ENCODE measurements around the gene PRDM10.

DNA sequence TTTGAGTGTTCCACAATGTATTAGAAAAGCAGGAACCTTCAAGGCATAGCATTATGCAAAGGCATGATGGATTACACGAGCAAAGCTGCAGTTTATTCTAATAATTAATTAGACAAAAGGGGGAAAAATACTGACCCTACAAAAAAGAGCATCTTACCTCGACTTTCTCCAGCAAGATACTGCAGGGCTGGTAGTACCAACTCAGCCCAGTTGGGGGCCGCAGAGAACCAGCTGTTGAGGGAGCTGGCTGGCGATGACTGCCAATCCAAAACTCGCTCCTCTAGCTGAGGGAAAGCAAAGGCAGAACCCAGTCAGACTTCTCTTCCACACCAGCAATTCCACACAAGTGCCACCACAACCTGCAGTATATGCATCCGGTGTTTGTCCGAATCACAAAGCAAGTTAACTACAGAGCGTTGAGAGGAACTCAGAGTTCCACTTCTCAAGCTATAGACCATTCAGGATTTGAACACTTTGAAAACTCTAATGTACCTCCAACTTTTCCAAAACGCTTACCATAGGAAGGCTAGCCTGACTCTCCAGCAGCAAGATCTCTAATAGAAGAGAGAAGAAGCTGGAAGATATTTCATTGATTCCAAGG, 121.0 kb downstream of the PRDM10 start:
- TF ChIP-seq, protein P1, sequence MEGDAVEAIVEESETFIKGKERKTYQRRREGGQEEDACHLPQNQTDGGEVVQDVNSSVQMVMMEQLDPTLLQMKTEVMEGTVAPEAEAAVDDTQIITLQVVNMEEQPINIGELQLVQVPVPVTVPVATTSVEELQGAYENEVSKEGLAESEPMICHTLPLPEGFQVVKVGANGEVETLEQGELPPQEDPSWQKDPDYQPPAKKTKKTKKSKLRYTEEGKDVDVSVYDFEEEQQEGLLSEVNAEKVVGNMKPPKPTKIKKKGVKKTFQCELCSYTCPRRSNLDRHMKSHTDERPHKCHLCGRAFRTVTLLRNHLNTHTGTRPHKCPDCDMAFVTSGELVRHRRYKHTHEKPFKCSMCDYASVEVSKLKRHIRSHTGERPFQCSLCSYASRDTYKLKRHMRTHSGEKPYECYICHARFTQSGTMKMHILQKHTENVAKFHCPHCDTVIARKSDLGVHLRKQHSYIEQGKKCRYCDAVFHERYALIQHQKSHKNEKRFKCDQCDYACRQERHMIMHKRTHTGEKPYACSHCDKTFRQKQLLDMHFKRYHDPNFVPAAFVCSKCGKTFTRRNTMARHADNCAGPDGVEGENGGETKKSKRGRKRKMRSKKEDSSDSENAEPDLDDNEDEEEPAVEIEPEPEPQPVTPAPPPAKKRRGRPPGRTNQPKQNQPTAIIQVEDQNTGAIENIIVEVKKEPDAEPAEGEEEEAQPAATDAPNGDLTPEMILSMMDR (IDR thresholded peaks at IDR 0.05; ENCODE audit: poor library complexity, severe bottlenecking) = peak; percentile 28
- TF ChIP-seq, protein P2, sequence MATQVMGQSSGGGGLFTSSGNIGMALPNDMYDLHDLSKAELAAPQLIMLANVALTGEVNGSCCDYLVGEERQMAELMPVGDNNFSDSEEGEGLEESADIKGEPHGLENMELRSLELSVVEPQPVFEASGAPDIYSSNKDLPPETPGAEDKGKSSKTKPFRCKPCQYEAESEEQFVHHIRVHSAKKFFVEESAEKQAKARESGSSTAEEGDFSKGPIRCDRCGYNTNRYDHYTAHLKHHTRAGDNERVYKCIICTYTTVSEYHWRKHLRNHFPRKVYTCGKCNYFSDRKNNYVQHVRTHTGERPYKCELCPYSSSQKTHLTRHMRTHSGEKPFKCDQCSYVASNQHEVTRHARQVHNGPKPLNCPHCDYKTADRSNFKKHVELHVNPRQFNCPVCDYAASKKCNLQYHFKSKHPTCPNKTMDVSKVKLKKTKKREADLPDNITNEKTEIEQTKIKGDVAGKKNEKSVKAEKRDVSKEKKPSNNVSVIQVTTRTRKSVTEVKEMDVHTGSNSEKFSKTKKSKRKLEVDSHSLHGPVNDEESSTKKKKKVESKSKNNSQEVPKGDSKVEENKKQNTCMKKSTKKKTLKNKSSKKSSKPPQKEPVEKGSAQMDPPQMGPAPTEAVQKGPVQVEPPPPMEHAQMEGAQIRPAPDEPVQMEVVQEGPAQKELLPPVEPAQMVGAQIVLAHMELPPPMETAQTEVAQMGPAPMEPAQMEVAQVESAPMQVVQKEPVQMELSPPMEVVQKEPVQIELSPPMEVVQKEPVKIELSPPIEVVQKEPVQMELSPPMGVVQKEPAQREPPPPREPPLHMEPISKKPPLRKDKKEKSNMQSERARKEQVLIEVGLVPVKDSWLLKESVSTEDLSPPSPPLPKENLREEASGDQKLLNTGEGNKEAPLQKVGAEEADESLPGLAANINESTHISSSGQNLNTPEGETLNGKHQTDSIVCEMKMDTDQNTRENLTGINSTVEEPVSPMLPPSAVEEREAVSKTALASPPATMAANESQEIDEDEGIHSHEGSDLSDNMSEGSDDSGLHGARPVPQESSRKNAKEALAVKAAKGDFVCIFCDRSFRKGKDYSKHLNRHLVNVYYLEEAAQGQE (IDR thresholded peaks at IDR 0.05; ENCODE audit: borderline replicate concordance) = no peak
- no peak for TF ChIP-seq EZH2 (IDR thresholded peaks at IDR 0.05; ENCODE audit: borderline replicate concordance, insufficient read depth, low read length, poor library complexity, severe bottlenecking)
- no peak for TF ChIP-seq POLR2AphosphoS5 (IDR thresholded peaks at IDR 0.05)
- TF ChIP-seq RAD21 (conservative IDR thresholded peaks at IDR 0.05) = no peak
- TF ChIP-seq EP300 (conservative IDR thresholded peaks at IDR 0.05; ENCODE audit: poor library complexity, severe bottlenecking) = no peak
- TF ChIP-seq TAF1 (IDR thresholded peaks at IDR 0.05; ENCODE audit: low read depth) = no peak
- no peak for TF ChIP-seq MXI1 (conservative IDR thresholded peaks at IDR 0.05; ENCODE audit: poor library complexity, severe bottlenecking)
